ENCODE results near the gene ANXA2. TPM values are rescaled to one million over a fixed set of nuclear protein-coding genes. Genes with fewer than 3 reads are reported as not detected.

The ANXA2 gene
- total and polyA plus RNA-seq, 2 experiments from 2014 or later = 4,692 to 6,052 TPM

GRCh38 chr15:60420203-60420716, 22.5 kb upstream of the ANXA2 start:
- in situ Hi-C loops (cut with MboI) = no loop called here
- Histone ChIP-seq H3F3A (ENCODE audit: insufficient read depth) (peaks cover 16% of the 10 kb centered on the region), H2AFZ (no peak overlapping the region), H3K4me3 (no peak overlapping the region), H3K27ac (0 out of 2 replicates have a peak overlapping the region, but pooled peaks have one; percentile 6), H3K4me2 (ENCODE audit: unreplicated experiment) (no peak overlapping the region), H3K9me2 (ENCODE audit: insufficient read depth) (no peaks in the 10 kb centered on the region), H3K36me3 (ENCODE audit: low read depth) (no peaks in the 10 kb centered on the region; the same call in 1 of the 2 replicates), H3K79me2 (ENCODE audit: insufficient read depth) (peaks cover 19% of the 10 kb centered on the region), H3K9ac (no peak overlapping the region), H3K4me1 (ENCODE audit: insufficient read depth) (peaks cover 47% of the 10 kb centered on the region), H4K20me1 (ENCODE audit: insufficient read depth) (no peaks in the 10 kb centered on the region), H3K9me3 (ENCODE audit: low read depth) (no peaks in the 10 kb centered on the region), H3K27me3 (replicated peaks; ENCODE audit: insufficient read depth) (no peaks in the 10 kb centered on the region)
- 65 to 66% methylated on average over 2 of the region's 2 CpGs for WGBS, 2 experiments (ENCODE audit: low coverage in 1 of 2, low lambda C conversion rate in 2 of 2, missing lambda C conversion rate in 2 of 2)
- TF ChIP-seq EZH2 (IDR thresholded peaks at IDR 0.05; ENCODE audit: insufficient read depth, poor library complexity, severe bottlenecking) (no peak), EZH2phosphoT487 (IDR thresholded peaks at IDR 0.05; ENCODE audit: insufficient read depth, low read depth) (no peak)
- DNase-seq = no peak

GRCh38 chr15:60419753-60420152, 22.0 kb upstream of the ANXA2 start:
- Histone ChIP-seq H3K4me1 (ENCODE audit: insufficient read depth) (peaks cover 47% of the 10 kb centered on the region), H3K79me2 (ENCODE audit: insufficient read depth) (peaks cover 15% of the 10 kb centered on the region), H3K9ac (no peak overlapping the region), H3K4me3 (no peak overlapping the region), H3F3A (ENCODE audit: insufficient read depth) (peaks cover 20% of the 10 kb centered on the region), H2AFZ (no peak overlapping the region), H3K27me3 (replicated peaks; ENCODE audit: insufficient read depth) (no peaks in the 10 kb centered on the region), H3K9me3 (ENCODE audit: low read depth) (no peaks in the 10 kb centered on the region), H4K20me1 (ENCODE audit: insufficient read depth) (no peaks in the 10 kb centered on the region), H3K9me2 (ENCODE audit: insufficient read depth) (no peaks in the 10 kb centered on the region), H3K36me3 (ENCODE audit: low read depth) (no peaks in the 10 kb centered on the region; the same call in 1 of the 2 replicates), H3K4me2 (ENCODE audit: unreplicated experiment) (no peak overlapping the region), H3K27ac (0 out of 2 replicates have a peak overlapping the region, but pooled peaks have one; percentile 6)
- 50 to 54% methylated on average over 2 of the region's 2 CpGs for WGBS, 2 experiments (ENCODE audit: low coverage in 1 of 2, low lambda C conversion rate in 2 of 2, missing lambda C conversion rate in 2 of 2)
- in situ Hi-C loops (cut with MboI) = no loop called here
- no peak for TF ChIP-seq EZH2 (IDR thresholded peaks at IDR 0.05; ENCODE audit: insufficient read depth, poor library complexity, severe bottlenecking)
- no peak for TF ChIP-seq EZH2phosphoT487 (IDR thresholded peaks at IDR 0.05; ENCODE audit: insufficient read depth, low read depth)
- peak; percentile 76 for DNase-seq

GRCh38 chr15:60418096-60418495, 20.3 kb upstream of the ANXA2 start:
- TF ChIP-seq EZH2phosphoT487 (IDR thresholded peaks at IDR 0.05; ENCODE audit: insufficient read depth, low read depth) (no peak), EZH2 (IDR thresholded peaks at IDR 0.05; ENCODE audit: insufficient read depth, poor library complexity, severe bottlenecking) (no peak)
- Histone ChIP-seq H3K9me3 (ENCODE audit: low read depth) (no peaks in the 10 kb centered on the region), H3K4me3 (no peak overlapping the region), H3K4me2 (ENCODE audit: unreplicated experiment) (no peak overlapping the region), H3K9me2 (ENCODE audit: insufficient read depth) (no peaks in the 10 kb centered on the region), H2AFZ (no peak overlapping the region), H3K4me1 (ENCODE audit: insufficient read depth) (peaks cover 52% of the 10 kb centered on the region), H3K9ac (no peak overlapping the region), H3K36me3 (ENCODE audit: low read depth) (no peaks in the 10 kb centered on the region; the same call in 1 of the 2 replicates), H3K27me3 (replicated peaks; ENCODE audit: insufficient read depth) (no peaks in the 10 kb centered on the region), H3F3A (ENCODE audit: insufficient read depth) (peaks cover 35% of the 10 kb centered on the region), H4K20me1 (ENCODE audit: insufficient read depth) (no peaks in the 10 kb centered on the region), H3K79me2 (ENCODE audit: insufficient read depth) (peaks cover 4% of the 10 kb centered on the region; the same call in 1 of the 2 replicates), H3K27ac (no peak overlapping the region)
- DNase-seq = no peak
- in situ Hi-C loops (cut with MboI) = no loop called here
- WGBS, 2 experiments (ENCODE audit: low coverage in 1 of 2, low lambda C conversion rate in 2 of 2, missing lambda C conversion rate in 2 of 2) = 97 to 98% methylated on average over 3 of the region's 3 CpGs

GRCh38 chr15:60417112-60417511, 19.3 kb upstream of the ANXA2 start:
- H2AFZ ChIP-seq = no peak overlapping the region
- in situ Hi-C loops (cut with MboI) = no loop called here

More at GRCh38 chr15:60417112-60417511, 19.3 kb upstream of the ANXA2 start:
- Histone ChIP-seq H3K9me2 (ENCODE audit: insufficient read depth) (no peaks in the 10 kb centered on the region), H3K4me2 (ENCODE audit: unreplicated experiment) (no peak overlapping the region), H3F3A (ENCODE audit: insufficient read depth) (peaks cover 29% of the 10 kb centered on the region), H3K9ac (no peak overlapping the region), H3K9me3 (ENCODE audit: low read depth) (no peaks in the 10 kb centered on the region), H3K36me3 (ENCODE audit: low read depth) (no peaks in the 10 kb centered on the region), H4K20me1 (ENCODE audit: insufficient read depth) (no peaks in the 10 kb centered on the region), H3K4me3 (no peak overlapping the region), H3K4me1 (ENCODE audit: insufficient read depth) (peaks cover 45% of the 10 kb centered on the region), H3K27me3 (replicated peaks; ENCODE audit: insufficient read depth) (no peaks in the 10 kb centered on the region), H3K79me2 (ENCODE audit: insufficient read depth) (no peaks in the 10 kb centered on the region), H3K27ac (no peak overlapping the region)
- TF ChIP-seq EZH2phosphoT487 (IDR thresholded peaks at IDR 0.05; ENCODE audit: insufficient read depth, low read depth) (no peak), EZH2 (IDR thresholded peaks at IDR 0.05; ENCODE audit: insufficient read depth, poor library complexity, severe bottlenecking) (no peak)
- DNase-seq = no peak
- WGBS, 2 experiments (ENCODE audit: low coverage in 1 of 2, low lambda C conversion rate in 2 of 2, missing lambda C conversion rate in 2 of 2) = 99% methylated on average over 4 of the region's 4 CpGs

Measured in GM23248 (cell line).